Ovary (tissue), 1 donor: ENCODE measurements around the gene DNLZ.

Experiments
- EP300 ChIP-seq: sonication (generic); formaldehyde crosslinking; IDR thresholded peaks from one replicate; pipeline ENCODE4 v1.6.1; 2017; ENCODE audit warnings: antibody characterized with exemption
- POLR2A ChIP-seq: fragments of 450-650 bp; IDR thresholded peaks from one replicate; pipeline ENCODE4 v1.6.1; 2017; ENCODE audit warnings: antibody characterized with exemption, mild to moderate bottlenecking, moderate library complexity

DNA sequence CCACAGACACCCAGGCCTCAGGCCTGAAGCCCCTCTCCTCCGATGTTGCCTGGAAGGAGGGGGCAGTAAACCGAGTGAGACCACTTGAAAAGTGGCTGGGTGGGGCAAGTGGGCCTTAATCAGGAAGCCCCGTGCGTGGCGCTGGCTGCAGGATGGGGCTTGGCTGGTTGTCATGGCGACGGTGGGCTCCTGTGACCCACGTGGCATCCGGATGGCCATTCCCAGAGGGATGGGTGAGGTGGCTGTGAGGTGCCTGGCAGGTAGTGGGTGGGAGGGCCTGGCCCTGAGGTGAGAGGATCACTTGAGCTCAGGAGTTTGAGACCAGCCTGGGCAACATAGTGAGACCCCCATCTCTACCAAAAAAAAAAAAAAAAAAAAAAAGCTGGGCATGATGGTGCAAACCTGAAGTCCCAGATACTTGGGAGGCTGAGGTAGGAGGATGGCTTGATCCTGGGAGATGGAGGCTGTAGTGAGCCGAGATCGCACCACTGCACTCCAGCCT lies 31.0 kb downstream of the DNLZ start:
- no peak for TF ChIP-seq EP300
- TF ChIP-seq POLR2A, result no peak
